Activated CD8-positive, alpha-beta T cell treated with anti-CD3 and anti-CD28 coated beads, Interleukin-2, amount 10 ng/mL, durations not matched to agents 7 days and 5 days (primary cell): ENCODE results near the gene ATE1. TPM values are rescaled to one million over a fixed set of nuclear protein-coding genes. Genes with fewer than 3 reads are reported as not detected.

Experiments used
- ATAC-seq: fragments of 150-1000 bp; cut with Tn5 transposase; one replicate; pipeline ENCODE4 v1.10.0; 2021; ENCODE audit warnings: moderate library complexity
- CTCF ChIA-PET: fragments of 350-600 bp; sonication (Branson Sonifier 250); formaldehyde crosslinking; loops from one replicate; lab custom pipeline; 2021; ENCODE audit warnings: antibody characterized with exemption; lab: Charles Lee
- POLR2A ChIA-PET: fragments of 350-600 bp; sonication (Branson Sonifier 250); formaldehyde crosslinking; loops from one replicate; lab custom pipeline; 2021; ENCODE audit warnings: antibody characterized with exemption; lab: Charles Lee
- DNase-seq: peaks from one replicate; pipeline ENCODE4 v3.0.0-alpha.2; 2020
- H3K27ac Mint-ChIP-seq: one replicate; pipeline ENCODE4 v1.8.0; 2021; ENCODE audit warnings: mild to moderate bottlenecking, mixed read lengths
- H3K27me3 Mint-ChIP-seq: one replicate; pipeline ENCODE4 v1.8.0; 2021; ENCODE audit warnings: low read depth, mixed read lengths
- H3K36me3 Mint-ChIP-seq: one replicate; pipeline ENCODE4 v1.8.0; 2021; ENCODE audit warnings: low read depth, mixed read lengths
- H3K4me1 Mint-ChIP-seq: one replicate; pipeline ENCODE4 v1.8.0; 2021; ENCODE audit warnings: low read depth, mixed read lengths
- H3K4me3 Mint-ChIP-seq: one replicate; pipeline ENCODE4 v1.8.0; 2021; ENCODE audit warnings: mild to moderate bottlenecking, mixed read lengths
- H3K9me3 Mint-ChIP-seq: one replicate; pipeline ENCODE4 v1.8.0; 2022; ENCODE audit warnings: mixed read lengths; ENCODE audit not compliant: insufficient read depth
- total RNA-seq, 2 experiments: library from RNA; stranded (reverse); gene quantifications; one replicate each; pipeline ENCODE4 v1.2.3, GENCODE V29; 2021

The ATE1 gene
- total RNA-seq, 2 experiments from 2014 or later, result 20.2 to 26.0 TPM

- no peak for DNase-seq
- Mint-ChIP-seq H3K9me3 (no peaks in the 10 kb centered on the region), H3K27ac (no peak overlapping the region), H3K36me3 (peaks cover 3% of the 10 kb centered on the region), H3K4me1 (no peaks in the 10 kb centered on the region), H3K4me3 (no peak overlapping the region), H3K27me3 (no peaks in the 10 kb centered on the region)
- ChIA-PET POLR2A (no interaction called here), CTCF (no interaction called here)
- ATAC-seq, result no peak
Measured at GRCh38 chr10:121803611-121804010, 124.2 kb downstream of the ATE1 start.

- H3K4me1 Mint-ChIP-seq, result no peaks in the 10 kb centered on the region
- CTCF ChIA-PET, result interaction anchor here (0.9 kb wide), 1 partner anchor 23 kb away, joined by 4 read pairs; no protein-coding TSS in a partner anchor
Measured at GRCh38 chr10:121800831-121801230, 127.0 kb downstream of the ATE1 start.

GRCh38 chr10:121800146-121800545, 127.7 kb downstream of the ATE1 start:
- CTCF ChIA-PET, result no interaction called here
- Mint-ChIP-seq H3K36me3 (peaks cover 3% of the 10 kb centered on the region), H3K27ac (no peak overlapping the region), H3K4me3 (no peak overlapping the region), H3K9me3 (no peaks in the 10 kb centered on the region), H3K4me1 (no peaks in the 10 kb centered on the region), H3K27me3 (no peaks in the 10 kb centered on the region)
- no peak for ATAC-seq
- POLR2A ChIA-PET, result no interaction called here
- DNase-seq, result no peak

More at GRCh38 chr10:121800831-121801230, 127.0 kb downstream of the ATE1 start:
- Mint-ChIP-seq H3K4me3 (no peak overlapping the region), H3K27me3 (no peaks in the 10 kb centered on the region), H3K9me3 (no peaks in the 10 kb centered on the region), H3K36me3 (peaks cover 3% of the 10 kb centered on the region), H3K27ac (no peak overlapping the region)
- DNase-seq (no peak), ATAC-seq (no peak)
- POLR2A ChIA-PET, result no interaction called here

- no peaks in the 10 kb centered on the region for H3K9me3 Mint-ChIP-seq
- no peaks in the 10 kb centered on the region for H3K27me3 Mint-ChIP-seq
- H3K4me1 Mint-ChIP-seq, result no peaks in the 10 kb centered on the region
- ChIA-PET CTCF (no interaction called here), POLR2A (no interaction called here)
- ATAC-seq (no peak), DNase-seq (no peak)
- peaks cover 3% of the 10 kb centered on the region for H3K36me3 Mint-ChIP-seq
- H3K27ac Mint-ChIP-seq, result no peak overlapping the region
- H3K4me3 Mint-ChIP-seq, result no peak overlapping the region
Measured at GRCh38 chr10:121797490-121797889, 130.3 kb downstream of the ATE1 start.

- H3K27me3 Mint-ChIP-seq, result no peaks in the 10 kb centered on the region
- no peaks in the 10 kb centered on the region for H3K4me1 Mint-ChIP-seq
- no peak overlapping the region for H3K27ac Mint-ChIP-seq
- no peak overlapping the region for H3K4me3 Mint-ChIP-seq
- CTCF ChIA-PET, result no interaction called here
- no peaks in the 10 kb centered on the region for H3K9me3 Mint-ChIP-seq
- ATAC-seq (no peak), DNase-seq (no peak)
- H3K36me3 Mint-ChIP-seq, result peaks cover 3% of the 10 kb centered on the region
- POLR2A ChIA-PET, result no interaction called here
Measured at GRCh38 chr10:121796342-121796741, 131.5 kb downstream of the ATE1 start.

GRCh38 chr10:121792198-121792597, 135.6 kb downstream of the ATE1 start:
- H3K36me3 Mint-ChIP-seq, result peaks cover 5% of the 10 kb centered on the region
- H3K4me1 Mint-ChIP-seq, result no peaks in the 10 kb centered on the region
- H3K4me3 Mint-ChIP-seq, result no peak overlapping the region
- H3K9me3 Mint-ChIP-seq, result no peaks in the 10 kb centered on the region
- no peaks in the 10 kb centered on the region for H3K27me3 Mint-ChIP-seq
- ChIA-PET POLR2A (no interaction called here), CTCF (interaction anchor here (1.2 kb wide), 1 partner anchor 32 kb away, joined by 3 read pairs; no protein-coding TSS in a partner anchor)
- ATAC-seq, result no peak
- no peak overlapping the region for H3K27ac Mint-ChIP-seq
- DNase-seq, result no peak

GRCh38 chr10:121791761-121792160, 136.1 kb downstream of the ATE1 start:
- ChIA-PET CTCF (interaction anchor here (1.2 kb wide), 1 partner anchor 32 kb away, joined by 3 read pairs; no protein-coding TSS in a partner anchor), POLR2A (no interaction called here)
- Mint-ChIP-seq H3K27ac (no peak overlapping the region), H3K27me3 (no peaks in the 10 kb centered on the region), H3K36me3 (peaks cover 5% of the 10 kb centered on the region), H3K4me3 (no peak overlapping the region), H3K9me3 (no peaks in the 10 kb centered on the region), H3K4me1 (no peaks in the 10 kb centered on the region)
- no peak for ATAC-seq
- DNase-seq, result no peak

- ATAC-seq, result no peak
- ChIA-PET POLR2A (no interaction called here), CTCF (no interaction called here)
- Mint-ChIP-seq H3K36me3 (peaks cover 5% of the 10 kb centered on the region), H3K4me1 (no peaks in the 10 kb centered on the region), H3K4me3 (no peak overlapping the region), H3K27ac (no peak overlapping the region), H3K27me3 (no peaks in the 10 kb centered on the region), H3K9me3 (no peaks in the 10 kb centered on the region)
- DNase-seq, result no peak
Measured at GRCh38 chr10:121788717-121789116, 139.1 kb downstream of the ATE1 start.

- ATAC-seq, result no peak
- ChIA-PET POLR2A (no interaction called here), CTCF (no interaction called here)
- Mint-ChIP-seq H3K27me3 (no peaks in the 10 kb centered on the region), H3K9me3 (no peaks in the 10 kb centered on the region), H3K36me3 (peaks cover 5% of the 10 kb centered on the region), H3K27ac (no peak overlapping the region), H3K4me3 (no peak overlapping the region), H3K4me1 (no peaks in the 10 kb centered on the region)
- DNase-seq, result no peak
Measured at GRCh38 chr10:121788115-121788514, 139.7 kb downstream of the ATE1 start.

- ChIA-PET POLR2A (no interaction called here), CTCF (no interaction called here)
- DNase-seq (no peak), ATAC-seq (no peak)
- Mint-ChIP-seq H3K9me3 (no peaks in the 10 kb centered on the region), H3K27me3 (no peaks in the 10 kb centered on the region), H3K4me1 (no peaks in the 10 kb centered on the region), H3K4me3 (no peak overlapping the region), H3K36me3 (peaks cover 5% of the 10 kb centered on the region), H3K27ac (no peak overlapping the region)
Measured at GRCh38 chr10:121787169-121787568, 140.7 kb downstream of the ATE1 start.

- ATAC-seq (no peak), DNase-seq (no peak)
- ChIA-PET POLR2A (interaction anchor here (0.6 kb wide), 1 partner anchor 748 kb away, joined by 4 read pairs; no protein-coding TSS in a partner anchor), CTCF (interaction anchor here (0.7 kb wide), 1 partner anchor 102 kb away, joined by 3 read pairs; no protein-coding TSS in a partner anchor)
- no peaks in the 10 kb centered on the region for H3K4me1 Mint-ChIP-seq
- H3K9me3 Mint-ChIP-seq, result no peaks in the 10 kb centered on the region
- no peak overlapping the region for H3K27ac Mint-ChIP-seq
- no peaks in the 10 kb centered on the region for H3K27me3 Mint-ChIP-seq
- H3K4me3 Mint-ChIP-seq, result no peak overlapping the region
- H3K36me3 Mint-ChIP-seq, result no peaks in the 10 kb centered on the region
Measured at GRCh38 chr10:121783782-121784372, 144.0 kb downstream of the ATE1 start.

GRCh38 chr10:121781101-121781500, 146.7 kb downstream of the ATE1 start:
- POLR2A ChIA-PET, result no interaction called here
- Mint-ChIP-seq H3K9me3 (no peaks in the 10 kb centered on the region), H3K4me1 (no peaks in the 10 kb centered on the region), H3K27ac (no peak overlapping the region), H3K36me3 (no peaks in the 10 kb centered on the region), H3K27me3 (no peaks in the 10 kb centered on the region), H3K4me3 (no peak overlapping the region)
- DNase-seq (no peak), ATAC-seq (no peak)
- CTCF ChIA-PET, result no interaction called here
